Neuron (in vitro differentiated cells): Measurements from ENCODE around the gene OS9.

ENCODE experiments used
- H2AFZ ChIP-seq: one replicate; pipeline ENCODE4 v1.6.1; 2013; ENCODE audit warnings: low read depth, mild to moderate bottlenecking, inconsistent platforms, low read length, moderate library complexity
- H3K27me3 ChIP-seq: one replicate; pipeline ENCODE4 v1.6.1; 2013; ENCODE audit warnings: low read length; ENCODE audit not compliant: insufficient read depth
- H3K36me3 ChIP-seq: one replicate; pipeline ENCODE4 v1.6.1; 2013; ENCODE audit warnings: low read length; ENCODE audit not compliant: insufficient read depth
- H3K4me1 ChIP-seq: one replicate; pipeline ENCODE4 v1.6.1; 2013; ENCODE audit warnings: low read length; ENCODE audit not compliant: insufficient read depth
- H3K4me3 ChIP-seq: 2 replicates; pipeline ENCODE4 v1.5.1; 2013; ENCODE audit warnings: mild to moderate bottlenecking, low read length, moderate library complexity
- H3K9me3 ChIP-seq: one replicate; pipeline ENCODE4 v1.6.1; 2013; ENCODE audit warnings: low read length

Gene OS9

GRCh38 chr12:57758552-57759359, 64.8 kb downstream of the OS9 start:
- Histone ChIP-seq H3K27me3 (no peaks in the 10 kb centered on the region), H3K9me3 (no peaks in the 10 kb centered on the region), H3K36me3 (peaks cover 31% of the 10 kb centered on the region), H2AFZ (no peak overlapping the region), H3K4me3 (no peak overlapping the region), H3K4me1 (peaks cover 17% of the 10 kb centered on the region)

- Histone ChIP-seq H3K27me3 (no peaks in the 10 kb centered on the region), H3K36me3 (peaks cover 31% of the 10 kb centered on the region), H3K9me3 (no peaks in the 10 kb centered on the region), H3K4me3 (no peak overlapping the region), H2AFZ (no peak overlapping the region), H3K4me1 (peaks cover 10% of the 10 kb centered on the region)
Measured at GRCh38 chr12:57759360-57759980, 65.5 kb downstream of the OS9 start.

- Histone ChIP-seq H3K36me3 (peaks cover 31% of the 10 kb centered on the region), H3K4me1 (peaks cover 7% of the 10 kb centered on the region), H3K9me3 (no peaks in the 10 kb centered on the region), H3K4me3 (no peak overlapping the region), H2AFZ (no peak overlapping the region), H3K27me3 (no peaks in the 10 kb centered on the region)
Measured at GRCh38 chr12:57760347-57760982, 66.5 kb downstream of the OS9 start.

GRCh38 chr12:57761391-57761998, 67.6 kb downstream of the OS9 start:
- Histone ChIP-seq H3K36me3 (peaks cover 31% of the 10 kb centered on the region), H3K9me3 (no peaks in the 10 kb centered on the region), H3K27me3 (no peaks in the 10 kb centered on the region), H3K4me1 (peaks cover under 1% of the 10 kb centered on the region), H3K4me3 (no peak overlapping the region), H2AFZ (no peak overlapping the region)

GRCh38 chr12:57762463-57762862, 68.5 kb downstream of the OS9 start:
- H3K4me1 ChIP-seq, result no peaks in the 10 kb centered on the region
- no peak overlapping the region for H3K4me3 ChIP-seq
- no peaks in the 10 kb centered on the region for H3K27me3 ChIP-seq
- H3K36me3 ChIP-seq, result peaks cover 28% of the 10 kb centered on the region
- H3K9me3 ChIP-seq, result no peaks in the 10 kb centered on the region
- no peak overlapping the region for H2AFZ ChIP-seq

- Histone ChIP-seq H2AFZ (no peak overlapping the region), H3K4me3 (no peak overlapping the region), H3K36me3 (peaks cover 21% of the 10 kb centered on the region), H3K4me1 (no peaks in the 10 kb centered on the region), H3K27me3 (no peaks in the 10 kb centered on the region), H3K9me3 (no peaks in the 10 kb centered on the region)
Measured at GRCh38 chr12:57763881-57764661, 70.1 kb downstream of the OS9 start.

- H3K4me1 ChIP-seq, result no peaks in the 10 kb centered on the region
- no peak overlapping the region for H2AFZ ChIP-seq
- no peaks in the 10 kb centered on the region for H3K27me3 ChIP-seq
- H3K36me3 ChIP-seq, result peaks cover 24% of the 10 kb centered on the region
- H3K4me3 ChIP-seq, result no peak overlapping the region
- H3K9me3 ChIP-seq, result no peaks in the 10 kb centered on the region
Measured at GRCh38 chr12:57764662-57765002, 70.7 kb downstream of the OS9 start.

GRCh38 chr12:57765003-57765697, 71.2 kb downstream of the OS9 start:
- H3K36me3 ChIP-seq, result peaks cover 25% of the 10 kb centered on the region
- no peak overlapping the region for H2AFZ ChIP-seq
- no peaks in the 10 kb centered on the region for H3K9me3 ChIP-seq
- no peaks in the 10 kb centered on the region for H3K4me1 ChIP-seq
- H3K4me3 ChIP-seq, result no peak overlapping the region
- H3K27me3 ChIP-seq, result no peaks in the 10 kb centered on the region

GRCh38 chr12:57765698-57766463, 71.9 kb downstream of the OS9 start:
- peaks cover 2% of the 10 kb centered on the region for H3K4me1 ChIP-seq
- H3K27me3 ChIP-seq, result no peaks in the 10 kb centered on the region
- no peak overlapping the region for H2AFZ ChIP-seq
- peaks cover 22% of the 10 kb centered on the region for H3K36me3 ChIP-seq
- H3K4me3 ChIP-seq, result no peak overlapping the region
- no peaks in the 10 kb centered on the region for H3K9me3 ChIP-seq

- Histone ChIP-seq H3K4me1 (peaks cover 7% of the 10 kb centered on the region), H3K36me3 (peaks cover 22% of the 10 kb centered on the region), H3K27me3 (no peaks in the 10 kb centered on the region), H3K9me3 (no peaks in the 10 kb centered on the region), H3K4me3 (no peak within 1 kb of the TSS), H2AFZ (no peak within 1 kb of the TSS)
Measured at GRCh38 chr12:57766464-57767304, 72.8 kb downstream of the OS9 start, which contains the start of gene CYP27B1. CYP27B1 (minus strand) TSS chr12:57767078; CDS start chr12:57767041, 37 bp downstream.

- H3K4me3 ChIP-seq, result no peak overlapping the region
- H3K36me3 ChIP-seq, result peaks cover 22% of the 10 kb centered on the region
Measured at GRCh38 chr12:57767305-57767698, 73.4 kb downstream of the OS9 start.

More at GRCh38 chr12:57767305-57767698, 73.4 kb downstream of the OS9 start:
- no peaks in the 10 kb centered on the region for H3K9me3 ChIP-seq
- peaks cover 7% of the 10 kb centered on the region for H3K4me1 ChIP-seq
- H3K27me3 ChIP-seq, result no peaks in the 10 kb centered on the region
- H2AFZ ChIP-seq, result no peak overlapping the region
